Activated effector memory CD4-positive, alpha-beta T cell treated with anti-CD3 and anti-CD28 coated beads, Interleukin-2, amount 50 U/mL, for 16 hours (primary cell): ENCODE results near the gene NFASC.
A peak's percentile ranks its signal among the peaks of the same experiment; 100 is the strongest.

Experiments
- DNase-seq: peaks from one replicate; pipeline ENCODE4 v3.0.0-alpha.2; 2020

The NFASC gene

DNA sequence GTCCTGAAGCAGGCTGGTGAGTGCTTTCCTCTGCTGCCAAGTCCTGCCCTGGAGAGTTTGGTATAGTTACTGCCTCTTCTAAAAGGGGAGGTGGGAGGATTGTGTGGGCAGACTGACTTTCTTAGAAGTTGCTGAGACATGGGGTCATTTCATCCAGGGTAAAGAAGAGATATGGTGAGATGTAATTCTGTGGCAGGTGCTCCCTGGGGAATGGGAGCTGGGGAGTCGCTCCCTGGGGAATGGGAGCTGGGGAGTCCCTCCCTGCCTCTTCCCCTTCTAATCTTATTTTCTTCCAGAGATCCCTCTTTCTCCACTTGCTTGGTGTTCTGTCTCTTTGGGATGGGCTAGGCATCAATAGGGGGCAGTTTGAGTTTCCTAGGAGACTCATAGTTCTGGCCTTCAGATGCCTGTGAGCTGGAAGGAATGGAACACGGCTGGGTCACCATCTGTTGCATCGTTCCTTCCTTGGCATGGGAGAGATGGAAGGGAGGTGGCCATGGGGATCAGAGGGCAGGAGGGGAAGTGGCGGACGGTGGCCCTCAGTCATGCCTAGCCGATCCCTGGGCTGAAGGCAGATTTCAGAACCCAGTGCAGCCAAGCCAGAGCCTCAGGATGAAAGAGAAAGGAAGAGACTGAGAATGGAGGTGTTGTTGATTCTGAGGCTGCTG is 59.0 kb downstream of the NFASC start:
- no peak for DNase-seq

GRCh38 chr1:204930155-204930523 is 59.5 kb downstream of the NFASC start:
- no peak for DNase-seq

GRCh38 chr1:204931313-204931712 is 60.7 kb downstream of the NFASC start:
- DNase-seq, result no peak

DNA sequence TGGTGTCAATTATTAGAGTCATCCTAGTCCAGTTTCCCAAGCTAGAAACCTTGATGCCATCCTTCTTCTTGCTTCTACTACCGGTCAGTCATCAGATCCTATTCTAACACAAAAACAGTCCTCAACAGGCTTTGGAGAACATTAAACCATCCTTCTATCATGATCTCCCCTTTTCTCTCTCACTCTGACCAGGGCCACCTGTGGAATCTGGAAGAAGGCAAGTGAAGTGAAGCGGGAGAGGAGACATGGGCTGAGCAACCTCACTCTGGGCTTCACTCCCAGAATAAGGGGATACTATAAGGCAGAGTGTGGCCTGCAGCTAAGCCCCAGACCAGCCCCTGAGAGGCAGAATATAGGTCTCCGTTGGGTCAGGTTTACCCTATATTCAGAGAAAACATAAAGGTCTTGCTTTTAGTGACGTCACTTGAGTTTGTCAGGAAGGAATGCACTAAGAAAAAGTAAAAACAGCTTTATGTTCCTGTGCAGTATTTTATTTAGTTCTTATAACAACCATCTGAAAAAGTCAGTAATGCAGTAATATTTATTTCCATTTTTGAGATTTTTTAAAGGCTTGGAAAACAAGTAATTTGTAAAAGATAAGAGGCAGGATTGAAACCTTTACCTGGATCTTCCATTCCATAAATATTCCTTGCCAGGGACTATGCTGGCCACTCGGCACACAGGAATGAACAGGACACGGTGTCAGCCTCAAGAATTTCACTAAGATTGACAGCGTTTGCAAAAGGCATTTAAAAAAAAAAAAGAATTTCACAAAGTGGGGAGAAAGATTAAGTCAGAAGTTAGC is 61.3 kb downstream of the NFASC start:
- DNase-seq, result no peak

DNA sequence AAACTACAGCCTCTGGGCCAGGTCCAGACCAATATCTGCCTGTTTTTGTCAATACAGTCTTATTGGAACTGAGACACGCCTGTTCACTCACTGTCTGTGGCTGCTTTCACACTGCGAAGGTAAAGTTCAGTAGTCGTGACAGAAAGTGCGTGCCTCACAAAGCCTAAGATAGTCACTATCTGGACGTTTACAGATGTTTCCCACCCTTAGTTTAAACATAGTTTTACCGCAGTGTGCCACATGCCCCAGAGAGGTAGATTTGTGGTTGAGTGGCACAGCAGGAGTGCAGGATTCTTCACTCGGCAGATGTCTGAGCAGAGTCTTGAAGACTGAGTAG is 61.9 kb downstream of the NFASC start:
- DNase-seq, result no peak

GRCh38 chr1:204935155-204935554 is 64.5 kb downstream of the NFASC start:
- DNase-seq, result no peak

DNA sequence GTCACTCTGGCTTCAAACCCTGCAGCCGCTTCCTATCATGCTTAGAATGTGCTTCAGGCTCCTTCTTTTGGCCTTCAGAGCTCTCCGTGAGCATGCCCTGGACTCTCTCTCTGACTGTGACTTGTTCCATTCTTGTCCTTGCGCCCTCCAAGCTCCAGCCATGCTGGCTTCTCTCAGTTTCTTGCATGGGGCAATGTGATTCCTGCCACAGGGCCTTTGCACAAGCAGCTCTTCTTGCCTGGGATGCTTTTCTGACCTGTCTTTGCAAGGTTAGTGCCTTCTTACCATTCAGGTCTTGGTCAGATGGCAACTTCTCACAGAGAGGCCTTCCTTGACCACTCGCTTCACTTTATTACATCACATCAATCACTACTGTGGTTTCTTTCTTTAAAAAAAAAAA is 66.1 kb downstream of the NFASC start:
- DNase-seq, result no peak

GRCh38 chr1:204937901-204938300 is 67.2 kb downstream of the NFASC start:
- no peak for DNase-seq

DNA sequence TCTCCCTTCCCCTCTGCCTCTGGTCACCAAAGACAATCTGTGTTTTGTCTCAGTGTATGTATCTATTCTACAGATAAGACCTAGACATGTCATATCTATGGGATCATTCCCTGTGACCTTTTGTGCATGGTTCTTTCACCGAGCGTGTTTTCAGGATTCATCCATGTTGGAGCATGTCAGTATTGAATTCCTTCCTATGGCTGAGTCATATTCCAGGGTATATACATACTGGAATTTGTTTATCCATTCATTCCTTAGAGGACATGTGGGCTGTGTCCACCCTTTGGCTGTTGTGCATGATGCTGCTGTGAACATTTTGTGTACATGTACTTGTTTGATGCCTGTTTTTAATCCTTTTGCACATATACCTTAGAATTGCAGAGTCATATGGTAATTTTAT is 69.9 kb downstream of the NFASC start:
- DNase-seq, result no peak

GRCh38 chr1:204941421-204942338 is 71.0 kb downstream of the NFASC start:
- peak; percentile 76 for DNase-seq

- no peak for DNase-seq
These were observed 72.8 kb downstream of the NFASC start for GRCh38 chr1:204943495-204943894.

GRCh38 chr1:204944662-204945061 is 74.0 kb downstream of the NFASC start:
- DNase-seq, result no peak

DNA sequence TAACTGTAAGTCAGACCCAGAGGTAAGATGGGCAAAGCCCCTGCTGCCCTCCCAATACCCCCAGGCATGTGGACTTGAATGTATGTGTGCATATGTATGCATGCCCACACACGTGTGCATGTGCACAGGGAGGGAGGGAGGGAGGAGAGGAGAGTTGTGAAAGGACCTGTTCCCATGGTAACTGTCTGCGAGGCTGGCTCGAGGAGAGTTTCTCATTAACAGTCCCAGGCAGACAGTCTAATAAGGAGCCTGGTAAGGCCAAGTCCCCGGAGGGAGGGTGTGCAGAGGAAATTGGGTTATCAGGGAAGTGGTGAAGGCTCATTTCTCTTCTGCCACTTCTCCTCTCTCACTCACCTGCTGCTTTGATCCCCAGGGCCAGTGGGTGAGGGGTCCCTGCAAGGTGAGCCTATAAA is 74.9 kb downstream of the NFASC start:
- DNase-seq, result no peak

DNA sequence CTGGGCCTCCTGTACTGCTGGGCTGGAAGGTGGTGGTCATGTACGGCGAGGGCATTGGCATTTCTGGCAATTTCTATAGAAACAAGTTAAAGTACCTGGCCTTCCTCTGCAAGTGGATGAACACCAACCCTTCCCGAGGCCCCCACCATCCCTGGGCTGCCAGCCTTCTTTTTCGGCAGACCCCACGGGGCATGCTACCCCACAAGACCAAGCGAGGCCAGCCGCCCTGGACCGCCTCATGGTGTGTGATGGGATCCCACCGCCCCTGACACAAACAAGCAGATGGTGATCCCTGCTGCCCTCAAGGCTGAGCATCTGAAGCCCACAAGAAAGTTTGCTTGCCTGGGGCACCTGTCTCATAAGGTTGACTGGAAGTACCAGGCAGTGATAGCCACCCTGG is 76.0 kb downstream of the NFASC start:
- no peak for DNase-seq

DNA sequence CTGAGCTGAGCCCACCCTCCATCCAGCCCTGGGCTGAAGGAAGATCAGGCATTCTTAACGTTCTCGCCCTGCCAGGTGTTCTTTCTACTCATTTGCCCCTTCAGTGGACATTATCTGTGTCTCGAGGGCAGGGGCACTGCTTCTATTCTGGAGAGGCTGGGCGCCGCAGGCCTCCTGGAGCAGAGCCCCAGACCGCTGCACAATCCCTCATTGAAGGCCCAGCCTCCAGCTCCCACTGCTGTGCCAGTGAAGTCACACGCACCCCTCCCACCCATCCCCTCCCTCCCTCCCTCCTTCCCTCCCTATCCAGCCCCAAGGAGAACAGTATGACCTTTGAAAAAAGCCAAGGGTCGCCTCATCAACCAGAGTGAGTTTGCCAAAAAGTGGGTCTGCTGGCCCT is 76.7 kb downstream of the NFASC start:
- no peak for DNase-seq

- DNase-seq, result no peak
These were observed 77.1 kb downstream of the NFASC start for GRCh38 chr1:204947747-204948146.

- DNase-seq, result no peak
These were observed 79.8 kb downstream of the NFASC start for GRCh38 chr1:204950353-204951001.

- DNase-seq, result no peak
These were observed 88.0 kb downstream of the NFASC start for GRCh38 chr1:204958317-204959307.

- no peak for DNase-seq
These were observed 88.7 kb downstream of the NFASC start for GRCh38 chr1:204959374-204959773.

DNA sequence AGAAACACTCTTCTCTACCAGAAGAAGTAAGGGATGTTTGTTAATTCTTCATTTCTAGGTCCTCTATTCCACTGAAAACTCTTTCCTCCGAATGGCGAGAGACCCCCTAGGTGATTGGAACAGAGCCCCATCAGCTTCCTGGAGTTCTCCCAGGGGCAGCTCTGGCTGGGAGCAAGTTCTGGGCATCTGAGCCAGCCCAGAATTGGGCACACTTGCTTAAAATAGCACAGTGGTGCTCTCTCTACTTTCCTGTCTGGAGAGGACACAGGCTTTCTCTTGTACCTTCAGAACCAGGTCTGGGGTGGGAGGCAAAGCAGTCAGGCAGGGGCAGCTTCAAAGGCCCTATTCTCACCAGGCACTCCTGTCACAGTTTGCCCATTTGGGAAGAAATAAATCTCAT is 89.2 kb downstream of the NFASC start:
- no peak for DNase-seq

DNA sequence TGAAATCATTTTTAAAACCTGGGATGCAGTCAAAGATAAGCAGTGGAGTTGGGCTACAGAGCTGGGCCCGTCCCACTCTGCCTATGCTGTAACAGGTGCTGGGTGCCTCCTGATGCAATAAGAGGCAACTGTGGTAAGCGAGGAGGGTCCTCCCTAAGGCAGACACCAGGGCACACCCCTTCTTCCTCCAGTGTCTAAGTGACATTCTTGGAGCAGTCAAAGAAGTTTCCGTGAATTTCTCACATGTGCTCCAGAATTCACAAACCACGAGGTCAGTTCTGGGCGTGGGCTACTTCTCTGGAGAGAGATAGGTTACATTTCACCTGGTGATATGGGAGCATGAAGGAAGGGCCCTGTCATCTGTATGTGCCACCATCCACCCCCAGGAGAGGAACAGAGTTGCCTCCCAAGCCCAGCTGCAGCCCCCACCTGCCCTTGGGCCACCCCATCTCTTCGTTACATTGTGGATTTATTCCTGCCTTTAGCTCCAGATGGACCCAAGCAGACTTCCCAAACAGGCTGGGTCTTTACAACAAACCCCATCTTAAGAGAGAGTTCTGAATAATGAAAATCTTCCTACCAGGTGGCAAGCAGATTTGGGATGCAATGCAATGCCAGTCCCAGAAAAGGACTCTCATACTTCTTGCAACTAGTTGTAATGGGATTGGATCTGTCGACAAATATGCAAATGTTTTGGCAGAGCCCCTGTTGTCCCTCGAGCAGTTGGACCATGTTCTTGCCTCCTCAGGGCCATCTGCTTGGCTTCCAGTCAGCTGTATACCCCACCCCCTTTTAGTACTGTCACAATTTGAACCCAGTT is 89.9 kb downstream of the NFASC start:
- no peak for DNase-seq
